Hematopoietic multipotent progenitor cell (in vitro differentiated cells): ENCODE data around the gene CEP290. TPM values are rescaled to one million over a fixed set of nuclear protein-coding genes. Genes with fewer than 3 reads are reported as not detected.

Experiments used
- DNase-seq, 3 donors: peaks; one replicate each; pipeline ENCODE4 v3.0.0-alpha.2; 2011 to 2015; ENCODE audit warnings: low read depth in 2 of 3, low spot score in 2 of 3
- total RNA-seq: library from RNA; depleted of rRNA; stranded (reverse); fragments of >200 nt; gene quantifications from one replicate; pipeline ENCODE4 v1.2.3, GENCODE V29; 2012

Gene CEP290
- 15.1 TPM for total RNA-seq

DNA sequence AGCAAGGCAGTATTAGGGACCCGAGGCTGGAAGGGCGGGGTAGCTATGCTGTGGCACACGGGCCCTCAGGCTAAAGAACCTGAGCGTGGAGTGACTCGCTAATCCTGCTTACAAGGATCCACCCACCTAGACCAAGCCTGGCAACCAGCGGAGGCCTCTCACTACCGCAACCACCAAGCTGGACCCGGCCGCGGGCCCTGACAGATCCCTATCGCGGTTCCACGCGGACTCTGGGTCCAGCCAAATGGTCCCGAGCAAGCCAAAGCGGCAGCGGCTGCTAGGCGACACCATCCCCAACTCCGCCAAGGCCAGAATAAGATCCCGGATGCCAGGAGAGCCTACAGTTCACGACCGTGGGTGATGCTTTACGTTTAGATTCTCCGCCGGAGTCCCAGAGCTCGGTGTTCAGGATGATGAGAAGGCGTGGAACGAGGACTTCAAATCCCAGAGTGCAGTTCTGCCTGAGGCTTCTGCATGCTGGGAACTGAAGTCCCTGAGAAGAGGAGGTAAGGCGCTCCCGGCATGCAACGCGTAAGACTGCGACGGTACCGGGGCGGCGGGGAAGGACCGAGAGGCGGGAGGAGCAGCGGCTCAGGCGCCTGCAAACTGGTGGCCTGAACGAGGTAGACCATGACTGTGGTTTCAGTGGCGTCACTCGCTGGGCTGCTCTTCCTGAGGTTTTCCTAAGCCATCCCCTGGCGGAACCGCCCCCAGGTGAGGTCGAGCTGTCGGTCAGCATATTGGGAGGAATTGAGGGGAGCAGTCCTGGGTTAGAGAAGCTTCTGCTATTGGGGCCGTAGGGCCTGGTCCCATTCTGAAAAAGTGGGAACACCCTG, at the start of gene CEP290, which contains the start of gene TMTC3:
CEP290 (minus strand) TSS at position 315 of the 836 bp plus-strand sequence. CDS start 781 bp downstream, outside the sequence.
TMTC3 (plus strand) TSS at position 534 of the 836 bp plus-strand sequence. CDS start 6,009 bp downstream, outside the sequence.
- peak; percentile 81 to 99 (median 98) for DNase-seq

GRCh38 chr12:88188180-88188579, 46.3 kb upstream of the CEP290 start:
- DNase-seq: no peak

DNA sequence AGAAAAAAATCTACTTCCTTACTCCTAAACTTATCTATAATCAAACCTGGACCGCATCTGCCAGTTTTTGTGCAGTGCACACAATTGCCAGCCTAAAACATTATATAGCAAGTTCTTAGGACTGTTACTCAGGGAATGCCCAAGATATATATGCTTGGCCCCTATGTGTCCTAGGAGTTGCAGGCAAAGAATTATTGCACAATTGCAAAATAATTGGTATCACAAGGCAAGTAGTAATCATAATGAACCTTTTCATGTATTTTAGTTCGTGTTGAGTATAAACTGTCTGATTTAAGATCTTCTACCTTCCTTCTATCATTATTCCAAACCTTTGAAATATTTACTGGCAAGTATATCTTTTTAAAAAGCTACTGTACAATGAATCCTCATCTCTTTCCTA, 45.7 kb upstream of the CEP290 start:
- DNase-seq: no peak

- no peak for DNase-seq
Observed at GRCh38 chr12:88185988-88186387, 44.1 kb upstream of the CEP290 start.

DNA sequence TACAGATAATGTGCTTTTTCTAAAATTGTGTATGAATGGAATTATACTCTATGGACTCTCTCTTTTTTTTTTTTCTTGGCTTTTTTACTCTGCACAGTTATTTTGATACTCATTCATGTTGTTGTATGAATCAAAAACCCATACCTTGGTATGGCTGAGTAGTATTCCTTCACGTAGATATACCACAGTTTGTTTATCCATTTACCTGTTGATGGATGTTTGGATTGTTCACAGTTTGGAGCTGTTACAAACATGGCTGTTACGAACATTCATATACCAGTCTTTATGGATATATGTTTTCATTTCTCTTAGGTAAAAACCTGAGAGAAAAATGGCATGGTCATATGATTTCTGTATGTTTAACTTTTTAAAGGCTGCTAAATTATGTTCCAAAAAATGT, 43.4 kb upstream of the CEP290 start:
- no peak for DNase-seq

- DNase-seq: no peak
Observed at GRCh38 chr12:88184196-88184595, 42.3 kb upstream of the CEP290 start.

GRCh38 chr12:88182416-88182815, 40.5 kb upstream of the CEP290 start:
- no peak for DNase-seq

DNA sequence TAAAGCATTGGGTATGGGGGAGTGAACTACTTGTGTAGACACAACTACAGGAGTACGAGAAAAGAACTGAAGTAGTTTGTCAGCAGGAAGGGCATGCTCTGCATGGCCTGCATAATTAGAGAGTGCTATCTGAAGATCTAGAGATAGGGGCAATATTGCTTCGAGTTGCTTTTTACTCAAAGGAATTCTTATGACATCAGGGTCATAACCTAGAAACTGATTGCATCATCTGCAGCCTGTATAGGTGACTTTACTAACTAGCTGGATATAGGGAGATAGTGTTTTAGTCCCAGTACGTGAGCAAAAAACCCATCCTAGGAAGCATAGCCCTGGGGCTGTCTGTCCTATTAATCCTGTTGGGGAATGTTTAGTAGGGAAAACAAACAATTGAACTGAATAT, 40.0 kb upstream of the CEP290 start:
- no peak for DNase-seq

GRCh38 chr12:88179436-88180014, 37.6 kb upstream of the CEP290 start:
- no peak for DNase-seq

GRCh38 chr12:88175544-88175943, 33.7 kb upstream of the CEP290 start:
- no peak for DNase-seq

DNA sequence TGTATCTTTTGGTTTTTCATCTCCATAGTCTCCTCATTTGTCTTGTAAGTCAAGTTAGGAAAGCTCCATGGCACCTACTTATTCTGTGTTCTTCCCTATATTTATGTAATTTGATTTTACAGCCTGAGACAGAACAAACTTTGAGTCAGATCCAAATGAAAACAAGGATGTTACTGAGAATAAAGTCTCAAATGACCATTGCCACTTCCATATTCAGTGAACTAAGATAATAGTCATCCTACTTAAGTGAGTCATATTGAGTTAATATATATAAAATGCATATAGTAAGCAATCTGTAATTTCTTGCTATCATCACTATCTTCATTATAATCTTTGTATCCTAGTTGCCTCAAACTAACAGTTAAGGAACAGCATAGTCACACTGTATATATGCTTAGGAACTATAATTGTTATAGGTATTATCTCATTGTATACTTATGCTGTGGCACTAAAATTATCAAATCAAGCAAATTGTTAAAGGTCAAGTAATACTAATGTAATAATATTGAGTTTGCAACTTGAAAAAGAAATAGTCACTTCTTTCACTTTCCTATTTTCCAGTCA, 31.0 kb upstream of the CEP290 start:
- no peak for DNase-seq

DNA sequence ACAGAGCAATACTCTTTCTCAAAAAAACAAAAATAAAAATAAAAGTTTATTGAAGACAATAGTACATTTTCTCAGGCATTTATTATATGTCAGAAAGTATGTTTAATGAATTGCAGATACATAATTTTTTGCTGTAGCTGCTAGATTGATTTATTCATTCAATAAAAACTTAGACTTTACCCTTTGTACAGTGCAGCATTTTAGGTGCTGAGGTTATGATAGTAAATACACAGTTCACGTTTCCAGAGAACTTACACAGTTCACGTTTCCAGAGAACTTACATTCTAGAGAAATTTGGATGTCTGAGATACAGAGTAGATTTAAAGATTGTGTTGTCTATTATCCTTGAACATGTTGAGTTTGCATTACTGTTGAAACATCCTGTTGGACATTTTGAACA, 25.5 kb upstream of the CEP290 start:
- no peak for DNase-seq

DNA sequence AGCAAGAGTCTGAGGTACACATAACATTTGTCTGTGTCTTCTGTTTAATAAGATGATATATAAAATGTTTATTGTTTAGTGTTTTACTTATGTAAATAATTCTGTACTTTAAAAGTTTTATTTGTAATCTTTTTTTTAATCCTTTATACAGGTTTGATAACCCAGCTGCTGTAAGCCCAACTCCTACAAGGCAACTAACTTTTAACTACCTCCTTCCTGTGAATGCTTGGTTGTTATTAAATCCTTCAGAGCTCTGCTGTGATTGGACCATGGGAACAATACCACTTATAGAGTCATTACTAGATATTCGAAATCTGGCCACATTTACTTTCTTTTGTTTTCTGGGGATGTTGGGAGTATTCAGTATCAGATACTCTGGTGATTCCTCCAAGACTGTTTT, 24.3 kb upstream of the CEP290 start:
- DNase-seq: no peak

GRCh38 chr12:88163371-88163770, 21.5 kb upstream of the CEP290 start:
- no peak for DNase-seq

GRCh38 chr12:88156075-88156654, 14.3 kb upstream of the CEP290 start:
- DNase-seq: no peak

DNA sequence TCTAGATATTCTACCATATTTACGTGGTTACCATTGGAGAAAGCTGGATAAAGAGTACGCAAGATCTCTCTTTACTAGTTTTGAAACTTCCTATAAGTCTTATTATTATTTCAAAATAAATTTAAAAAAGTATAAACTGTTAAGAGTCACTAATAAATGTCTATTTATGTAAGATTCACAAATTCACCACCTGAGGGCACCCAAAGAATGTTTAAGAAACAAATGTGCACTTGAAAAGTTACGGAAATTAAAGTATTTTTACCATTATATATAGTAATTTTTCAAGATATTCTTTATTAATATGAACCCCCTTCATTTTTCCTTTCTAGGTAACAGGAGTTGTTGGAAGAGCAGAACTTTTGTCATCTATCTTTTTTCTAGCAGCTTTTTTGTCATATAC, 12.1 kb upstream of the CEP290 start:
- peak in 2 of 3 donors; percentile 19 to 57 for DNase-seq

DNA sequence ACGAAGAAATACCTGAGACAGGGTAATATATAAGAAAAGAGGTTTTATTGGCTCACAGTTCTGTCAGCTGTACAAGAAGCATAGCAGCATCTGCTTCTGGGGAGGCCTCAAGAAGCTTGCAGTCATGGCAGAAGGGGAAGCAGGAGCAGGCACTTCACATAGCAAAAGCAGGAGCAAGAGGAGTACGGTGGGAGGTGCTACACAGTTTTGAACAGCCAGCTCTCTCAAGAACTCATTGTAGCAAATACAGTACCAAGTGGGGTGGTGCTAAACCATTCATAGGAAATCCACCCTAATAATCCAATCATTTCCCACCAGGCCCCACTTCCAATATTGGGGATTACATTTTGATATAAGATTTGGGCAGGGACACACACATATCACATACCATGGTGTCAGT, 8.2 kb upstream of the CEP290 start:
- DNase-seq: no peak

DNA sequence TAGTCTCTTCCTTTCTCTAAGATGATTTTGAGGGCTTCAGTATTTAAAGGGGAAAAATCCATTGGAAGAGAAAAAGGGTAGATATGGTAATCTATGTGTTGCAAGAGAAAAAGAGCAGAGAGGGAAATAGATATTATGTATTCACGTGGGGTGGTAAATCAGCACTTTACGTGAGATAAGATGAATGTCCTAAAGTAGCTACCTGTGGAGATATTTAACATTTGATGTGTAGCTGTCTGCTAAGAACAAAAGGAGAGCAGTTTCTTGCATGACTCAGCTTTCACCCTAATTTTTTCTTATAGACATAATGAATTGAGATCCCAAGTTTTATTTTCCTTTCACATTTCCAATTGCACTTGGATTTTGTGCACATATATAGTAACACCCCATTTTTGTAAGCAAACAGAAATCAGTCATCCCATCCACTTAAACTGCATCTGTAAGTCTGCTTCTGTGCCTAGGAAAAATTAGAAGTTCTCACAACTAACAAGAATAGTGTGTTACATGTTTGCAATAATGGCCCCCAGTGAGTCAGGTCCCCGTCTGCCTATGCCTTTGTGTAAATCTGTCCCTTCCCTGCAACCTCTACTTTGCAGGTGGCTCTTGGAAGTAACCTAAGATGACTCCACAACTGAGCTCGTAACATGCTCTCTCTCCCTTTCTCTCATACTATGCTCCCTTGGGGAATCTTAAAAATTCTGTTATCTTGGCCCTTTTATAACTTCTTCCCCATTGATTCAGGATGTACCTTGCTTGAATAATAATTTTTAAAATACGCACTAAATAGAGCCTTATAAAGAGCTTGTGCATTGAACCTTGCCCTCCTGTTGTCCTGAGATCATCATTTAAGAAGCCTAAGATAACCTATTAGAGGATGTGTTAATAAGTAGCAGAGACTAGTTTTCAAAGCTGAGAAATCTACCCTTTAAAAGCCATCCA, 3.9 kb upstream of the CEP290 start:
- no peak for DNase-seq

DNA sequence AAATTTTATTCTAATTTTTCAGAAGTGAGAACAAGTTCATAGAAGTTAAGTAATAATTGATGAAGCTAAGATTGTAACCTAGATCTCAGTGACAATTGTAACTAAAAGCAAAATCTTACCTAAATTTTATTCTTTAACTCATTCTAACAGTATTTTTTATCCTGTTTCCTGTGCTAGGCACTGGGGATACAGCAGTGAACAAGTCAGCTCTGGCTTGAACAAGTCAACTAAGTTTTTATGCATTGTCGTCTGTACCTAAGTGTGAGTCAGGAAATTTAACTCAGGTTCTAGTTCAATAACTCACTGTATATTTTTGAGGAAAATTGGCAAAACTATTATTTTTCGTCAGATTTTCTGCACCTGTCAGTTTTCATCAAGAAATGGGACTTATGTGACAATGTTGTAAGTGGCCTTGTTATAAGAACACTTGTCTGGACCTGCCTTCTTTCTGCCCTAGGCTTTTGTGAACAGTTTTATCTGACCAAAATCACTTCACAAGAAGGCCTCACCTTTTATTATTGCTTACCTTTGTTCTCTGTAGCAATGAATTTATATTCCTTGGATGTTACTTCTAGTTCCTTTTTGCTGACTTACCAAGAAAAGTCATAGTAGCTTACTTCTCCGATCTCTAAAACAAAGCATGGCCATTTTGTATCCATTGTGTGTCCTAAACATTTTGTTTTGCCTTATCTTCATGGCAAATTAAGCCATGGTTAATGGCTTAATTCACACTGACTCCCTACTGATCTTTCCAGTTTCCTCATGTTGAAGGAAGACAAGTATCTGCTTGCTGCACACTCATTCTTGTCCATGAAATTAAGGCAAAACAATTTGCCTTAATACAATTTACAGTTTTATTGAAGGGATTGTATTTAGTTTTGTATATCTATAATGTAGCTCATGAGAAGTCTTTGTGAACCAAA, 2.9 kb upstream of the CEP290 start:
- DNase-seq: no peak
